ENCODE measurements around the gene ATN1.

Gene ATN1

DNA sequence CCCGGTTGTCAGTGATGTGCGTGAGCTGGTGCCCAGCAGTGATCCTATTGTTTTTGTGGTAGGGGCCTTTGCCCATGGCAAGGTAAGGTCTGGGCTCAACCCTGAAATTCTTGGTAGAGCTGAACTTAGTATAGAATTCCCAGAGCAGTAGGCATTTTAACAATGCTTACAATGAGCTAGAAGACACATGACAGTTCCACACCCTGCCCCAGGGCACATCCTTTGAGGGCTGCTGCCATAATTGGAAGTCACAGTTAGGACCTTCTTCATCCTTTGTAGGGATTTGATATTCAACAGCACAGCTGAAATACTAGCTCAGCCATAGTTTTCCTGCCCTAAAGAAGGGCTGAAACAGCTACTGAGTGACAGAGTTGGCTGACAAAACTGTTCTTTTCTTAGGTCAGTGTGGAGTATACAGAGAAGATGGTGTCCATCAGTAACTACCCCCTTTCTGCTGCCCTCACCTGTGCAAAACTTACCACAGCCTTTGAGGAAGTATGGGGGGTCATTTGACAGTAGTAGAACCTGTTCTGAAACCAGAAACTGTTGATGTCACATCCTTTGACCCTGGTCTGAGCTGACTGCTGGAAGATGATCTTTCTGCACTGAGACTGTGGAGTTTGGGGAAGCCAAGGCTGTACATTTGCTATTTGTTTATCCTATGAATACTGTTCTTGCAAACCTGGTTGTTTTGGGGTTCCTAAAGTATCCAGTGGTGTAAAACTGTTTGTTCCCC, 47.7 kb downstream of the ATN1 start:
- no peak for DNase-seq (ENCODE audit: low read depth)

- DNase-seq (ENCODE audit: low read depth), result no peak
Measured at GRCh38 chr12:6977653-6978052, 49.9 kb downstream of the ATN1 start.

DNA sequence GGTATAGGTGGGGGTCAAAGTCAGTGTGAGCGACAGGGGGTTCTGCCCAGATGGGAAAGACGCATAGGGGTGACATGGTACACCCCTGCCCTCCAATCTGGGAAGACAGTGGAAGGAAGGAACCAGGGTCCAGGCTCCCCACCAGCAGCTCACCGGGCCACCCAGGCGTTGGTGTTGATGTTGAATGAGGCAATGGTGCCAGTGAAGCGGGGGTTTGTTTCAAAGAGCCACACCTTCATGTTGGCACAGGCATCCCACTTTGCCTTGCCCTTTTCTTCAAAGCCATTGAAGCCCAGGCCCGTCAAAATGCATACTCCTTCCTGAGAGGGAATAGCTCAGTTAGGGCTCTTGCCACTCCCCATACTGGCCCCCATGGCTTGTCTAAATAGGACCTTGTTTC, 50.4 kb downstream of the ATN1 start:
- DNase-seq (ENCODE audit: low read depth), result no peak

DNA sequence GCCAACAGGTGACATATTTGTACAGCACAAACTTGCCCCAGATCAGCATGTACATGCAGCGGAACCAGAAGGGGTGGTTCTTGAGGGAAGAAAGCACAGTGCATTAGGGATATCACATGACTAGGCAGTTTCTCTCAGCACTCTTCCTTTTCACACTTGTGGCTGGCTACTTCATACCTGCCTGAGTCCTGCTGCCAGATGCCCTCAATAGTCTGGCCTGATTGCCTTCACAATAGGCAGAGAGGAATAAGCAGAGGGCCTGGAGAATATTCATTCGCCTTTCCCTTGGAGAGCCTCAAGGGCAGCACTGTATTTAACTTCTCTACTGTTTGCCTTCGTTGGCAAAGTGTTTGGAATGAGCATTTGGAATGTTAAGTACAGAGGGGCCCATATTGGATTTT, 50.9 kb downstream of the ATN1 start:
- no peak for DNase-seq (ENCODE audit: low read depth)

DNA sequence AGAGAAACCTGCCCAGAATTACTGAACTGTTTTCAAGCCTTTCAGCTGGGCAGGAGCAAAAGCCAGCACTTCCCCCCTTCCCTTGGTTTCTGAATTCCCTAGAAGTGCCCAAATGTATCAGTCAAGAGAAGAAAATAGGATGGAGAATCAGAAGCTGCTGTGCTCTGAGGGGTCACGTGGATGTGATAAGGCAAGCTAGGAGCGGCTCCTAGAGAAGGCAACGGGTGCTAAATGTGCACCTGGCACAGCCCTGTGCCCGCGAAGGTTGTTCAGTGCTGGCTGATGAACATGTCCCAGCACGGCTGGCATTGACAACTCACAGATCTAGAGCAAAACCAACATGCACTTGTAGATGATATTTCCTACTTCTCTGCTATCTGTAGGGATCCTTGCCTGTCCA, 51.3 kb downstream of the ATN1 start:
- no peak for DNase-seq (ENCODE audit: low read depth)

DNA sequence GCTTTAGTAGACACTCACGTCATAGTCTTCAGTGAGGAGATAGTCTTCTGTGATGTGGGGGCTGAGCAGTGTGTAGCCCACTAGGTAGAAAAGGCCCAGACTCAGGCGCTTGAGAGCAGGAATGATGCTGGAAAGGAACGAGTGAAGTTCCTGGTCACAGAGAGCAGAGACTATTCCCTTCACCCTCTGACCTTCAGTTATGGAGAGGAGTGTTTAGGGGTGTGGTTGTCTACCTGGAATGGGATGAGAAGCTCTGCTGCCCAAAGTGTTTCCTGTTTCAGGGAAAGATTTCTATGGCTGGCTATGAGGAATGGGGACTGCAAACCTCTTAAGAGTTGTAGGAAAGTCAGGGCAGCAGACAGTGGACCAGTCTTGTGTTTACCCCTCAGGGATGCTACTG, 51.7 kb downstream of the ATN1 start:
- no peak for DNase-seq (ENCODE audit: low read depth)

- no peak for DNase-seq (ENCODE audit: low read depth)
Measured at GRCh38 chr12:6980075-6980474, 52.3 kb downstream of the ATN1 start.

DNA sequence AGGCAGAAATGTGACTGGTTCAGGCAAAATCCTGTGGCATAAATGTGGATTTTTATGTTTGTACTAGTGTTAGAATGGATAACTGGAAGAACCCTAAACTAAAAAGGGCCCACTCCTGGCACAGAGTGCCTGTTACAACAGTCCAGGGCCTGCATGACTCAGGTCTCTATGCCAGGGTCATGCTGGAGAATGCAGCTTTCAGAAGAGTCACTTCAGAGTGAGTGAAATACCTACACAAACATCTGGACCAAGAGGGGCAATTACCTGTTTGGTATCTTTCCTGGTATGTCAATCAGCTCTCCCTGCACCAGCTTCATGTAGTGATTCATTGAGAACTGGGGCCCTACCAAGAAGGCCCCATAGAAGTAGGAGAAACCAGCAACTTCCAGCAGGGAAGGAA, 53.0 kb downstream of the ATN1 start:
- no peak for DNase-seq (ENCODE audit: low read depth)

GRCh38 chr12:6981152-6982052, 53.6 kb downstream of the ATN1 start:
- DNase-seq (ENCODE audit: low read depth), result no peak

GRCh38 chr12:6982532-6982931, 54.8 kb downstream of the ATN1 start:
- no peak for DNase-seq (ENCODE audit: low read depth)

GRCh38 chr12:6987956-6988553, 60.3 kb downstream of the ATN1 start:
- no peak for DNase-seq (ENCODE audit: low read depth)
